Glomerular visceral epithelial cell (primary cell): ENCODE measurements around the gene HAPLN2.
A peak's percentile ranks its signal among the peaks of the same experiment; 100 is the strongest.

Experiments used
- DNase-seq: peaks from one replicate; pipeline ENCODE4 v3.0.0-alpha.2; 2016; ENCODE audit errors: extremely low spot score

HAPLN2 gene

GRCh38 chr1:156644640-156645039 lies 25.4 kb downstream of the HAPLN2 start:
- DNase-seq: no peak

- no peak for DNase-seq
Measured at GRCh38 chr1:156645056-156645455, 25.8 kb downstream of the HAPLN2 start.

DNA sequence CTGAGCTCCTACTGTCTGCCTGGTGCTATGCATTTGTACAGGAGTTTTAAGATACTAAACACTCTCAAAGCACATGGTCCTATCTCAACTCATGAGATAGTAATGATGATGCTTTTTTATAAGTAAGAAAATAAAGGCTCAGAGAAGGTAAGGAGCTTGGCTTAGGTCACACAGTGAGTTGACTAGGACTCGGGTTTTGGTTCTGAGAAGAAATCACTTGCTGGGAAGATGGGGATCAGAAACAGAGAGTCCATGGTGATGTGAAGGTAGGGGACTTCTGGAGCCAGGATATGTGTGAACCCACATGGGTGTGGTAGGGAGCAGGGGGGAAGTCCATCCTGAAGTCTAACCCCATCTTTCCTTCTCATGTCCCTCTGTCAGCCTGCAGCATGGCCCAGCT lies 26.5 kb downstream of the HAPLN2 start:
- no peak for DNase-seq

- no peak for DNase-seq
Measured at GRCh38 chr1:156646738-156647211, 27.6 kb downstream of the HAPLN2 start.

GRCh38 chr1:156647351-156647750 lies 28.1 kb downstream of the HAPLN2 start:
- no peak for DNase-seq

- DNase-seq: no peak
Measured at GRCh38 chr1:156648496-156648895, 29.3 kb downstream of the HAPLN2 start.

- DNase-seq: peak; percentile 21
Measured at GRCh38 chr1:156648951-156649350, 29.7 kb downstream of the HAPLN2 start.

- peak; percentile 29 for DNase-seq
Measured at GRCh38 chr1:156652131-156652991, 33.1 kb downstream of the HAPLN2 start.

GRCh38 chr1:156652992-156653355 lies 33.8 kb downstream of the HAPLN2 start:
- no peak for DNase-seq

DNA sequence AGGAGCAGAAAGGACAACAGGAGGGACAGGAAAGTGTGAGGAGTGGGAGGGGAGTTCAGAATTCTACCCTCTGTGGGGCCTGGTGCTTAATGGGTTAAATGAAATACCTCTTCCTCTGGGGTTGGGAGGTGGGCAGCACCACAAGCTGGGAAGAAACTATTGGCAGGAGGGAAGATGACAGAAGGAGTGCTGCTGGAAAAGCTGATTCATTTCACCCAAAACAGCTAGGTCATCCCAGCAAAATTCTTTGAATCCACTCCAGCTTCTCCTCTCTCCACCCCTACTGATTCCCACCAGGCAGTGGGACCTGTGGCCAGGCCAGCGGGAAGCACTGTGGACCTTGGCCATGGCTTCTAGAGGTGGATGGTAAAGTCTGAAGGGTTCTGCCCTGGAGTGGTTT lies 35.5 kb downstream of the HAPLN2 start:
- no peak for DNase-seq

- no peak for DNase-seq
Measured at GRCh38 chr1:156655151-156655903, 36.1 kb downstream of the HAPLN2 start.

GRCh38 chr1:156655904-156656516 lies 36.8 kb downstream of the HAPLN2 start:
- no peak for DNase-seq

DNA sequence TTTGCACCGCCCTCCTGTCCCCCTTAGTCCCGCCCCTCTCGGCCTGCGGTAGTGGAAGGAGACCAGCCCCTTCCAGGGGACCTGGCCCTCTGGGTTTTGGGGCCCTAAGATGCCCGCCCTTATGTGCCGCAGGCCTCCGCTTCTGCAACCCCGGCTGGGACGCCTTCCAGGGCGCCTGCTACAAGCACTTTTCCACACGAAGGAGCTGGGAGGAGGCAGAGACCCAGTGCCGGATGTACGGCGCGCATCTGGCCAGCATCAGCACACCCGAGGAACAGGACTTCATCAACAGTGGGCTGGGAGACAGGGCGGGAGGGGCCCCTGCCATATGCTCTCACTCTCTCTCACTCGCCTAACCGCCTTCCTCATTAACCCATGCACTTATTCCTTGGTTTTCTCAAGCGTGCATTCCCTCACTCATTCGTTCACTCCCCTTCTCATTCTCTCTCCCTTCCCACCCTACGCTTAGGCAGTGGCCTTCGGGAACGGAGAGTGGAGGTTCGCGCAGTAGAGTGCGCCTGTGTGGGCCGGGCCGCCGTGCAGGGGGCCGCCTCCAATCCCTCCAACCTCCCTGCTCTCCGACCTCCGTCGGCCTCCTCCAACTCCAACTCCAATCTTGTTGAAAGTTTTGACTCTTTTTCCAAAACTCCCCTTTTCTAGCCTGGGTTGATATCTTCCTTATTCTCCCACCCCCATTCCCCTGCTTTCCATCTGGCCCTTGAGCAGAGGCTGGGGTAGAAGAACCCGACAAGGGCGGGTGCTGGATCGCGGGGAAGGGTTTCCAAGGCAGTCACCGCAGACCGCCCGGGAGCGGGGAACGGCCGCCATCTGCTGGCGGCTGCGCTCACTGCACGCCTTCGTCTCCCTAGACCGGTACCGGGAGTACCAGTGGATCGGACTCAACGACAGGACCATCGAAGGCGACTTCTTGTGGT lies 37.9 kb downstream of the HAPLN2 start:
- DNase-seq: peak; percentile 69

- no peak for DNase-seq
Measured at GRCh38 chr1:156657741-156658319, 38.6 kb downstream of the HAPLN2 start.

GRCh38 chr1:156658496-156658895 lies 39.3 kb downstream of the HAPLN2 start:
- DNase-seq: no peak

DNA sequence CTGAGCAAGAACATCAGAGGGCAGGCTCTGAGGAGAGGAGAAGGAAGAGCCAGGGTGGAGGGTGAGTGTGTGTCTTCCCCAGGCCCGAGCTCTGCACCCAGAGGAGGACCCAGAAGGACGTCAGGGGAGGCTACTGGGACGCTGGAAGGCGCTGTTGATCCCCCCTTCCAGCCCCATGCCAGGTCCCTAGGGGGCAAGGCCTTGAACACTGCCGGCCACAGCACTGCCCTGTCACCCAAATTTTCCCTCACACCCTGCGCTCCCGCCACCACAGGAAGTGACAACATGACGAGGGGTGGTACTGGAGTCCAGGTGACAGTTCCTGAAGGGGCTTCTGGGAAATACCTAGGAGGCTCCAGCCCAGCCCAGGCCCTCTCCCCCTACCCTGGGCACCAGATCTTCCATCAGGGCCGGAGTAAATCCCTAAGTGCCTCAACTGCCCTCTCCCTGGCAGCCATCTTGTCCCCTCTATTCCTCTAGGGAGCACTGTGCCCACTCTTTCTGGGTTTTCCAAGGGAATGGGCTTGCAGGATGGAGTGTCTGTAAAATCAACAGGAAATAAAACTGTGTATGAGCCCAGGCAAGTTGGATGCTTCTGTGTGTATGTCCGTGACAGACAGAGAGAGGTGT lies 39.8 kb downstream of the HAPLN2 start:
- DNase-seq: no peak

DNA sequence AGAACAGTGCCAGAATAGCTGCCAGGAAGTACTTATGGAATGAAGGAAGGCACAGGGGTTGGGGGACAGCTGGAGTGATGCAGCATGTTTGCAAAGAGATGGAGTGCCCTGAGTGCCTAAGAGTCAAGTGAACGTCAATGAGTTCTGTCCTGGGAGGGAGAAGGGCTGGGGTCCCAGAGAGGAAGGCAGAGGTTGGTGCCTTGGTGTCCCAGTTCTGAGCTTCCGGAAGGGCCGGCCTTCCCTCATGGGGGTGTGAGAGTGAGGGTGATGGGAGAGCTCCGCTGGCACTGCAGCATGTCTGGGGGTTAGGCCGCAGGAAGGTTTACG lies 40.4 kb downstream of the HAPLN2 start:
- no peak for DNase-seq

GRCh38 chr1:156659988-156660751 lies 41.0 kb downstream of the HAPLN2 start:
- DNase-seq: peak; percentile 99

- no peak for DNase-seq
Measured at GRCh38 chr1:156660752-156661112, 41.5 kb downstream of the HAPLN2 start.
